Measurements from ENCODE around the gene DHRS2.

Gene DHRS2

GRCh38 chr14:23639891-23640523 is 3.8 kb downstream of the DHRS2 start:
- no peak for TF ChIP-seq CTCF (conservative IDR thresholded peaks at IDR 0.05; ENCODE audit: low read depth, low read length)
- DNase-seq (ENCODE audit: low read depth), result no peak

GRCh38 chr14:23640524-23641141 is 4.5 kb downstream of the DHRS2 start:
- no peak for DNase-seq (ENCODE audit: low read depth)
- H3K4me3 ChIP-seq (ENCODE audit: low read length), result no peak overlapping the region
- TF ChIP-seq CTCF (conservative IDR thresholded peaks at IDR 0.05; ENCODE audit: low read depth, low read length), result no peak

More at GRCh38 chr14:23639891-23640523, 3.8 kb downstream of the DHRS2 start:
- no peak overlapping the region for H3K4me3 ChIP-seq (ENCODE audit: low read length)

GRCh38 chr14:23641180-23641914 is 5.2 kb downstream of the DHRS2 start:
- DNase-seq (ENCODE audit: low read depth), result no peak
- no peak for TF ChIP-seq CTCF (conservative IDR thresholded peaks at IDR 0.05; ENCODE audit: low read depth, low read length)
- H3K4me3 ChIP-seq (ENCODE audit: low read length), result no peak overlapping the region

GRCh38 chr14:23641915-23642588 is 5.9 kb downstream of the DHRS2 start:
- no peak for DNase-seq (ENCODE audit: low read depth)
- TF ChIP-seq CTCF (conservative IDR thresholded peaks at IDR 0.05; ENCODE audit: low read depth, low read length), result no peak
- H3K4me3 ChIP-seq (ENCODE audit: low read length), result no peak overlapping the region

- DNase-seq (ENCODE audit: low read depth), result no peak
- H3K4me3 ChIP-seq (ENCODE audit: low read length), result no peak overlapping the region
- no peak for TF ChIP-seq CTCF (conservative IDR thresholded peaks at IDR 0.05; ENCODE audit: low read depth, low read length)
Measured at GRCh38 chr14:23643533-23644194, 7.5 kb downstream of the DHRS2 start.

GRCh38 chr14:23644195-23644918 is 8.2 kb downstream of the DHRS2 start:
- H3K4me3 ChIP-seq (ENCODE audit: low read length), result no peak overlapping the region
- no peak for DNase-seq (ENCODE audit: low read depth)
- TF ChIP-seq CTCF (conservative IDR thresholded peaks at IDR 0.05; ENCODE audit: low read depth, low read length), result no peak

All from retinal pigment epithelial cell (primary cell).